GM19395 (cell line): ENCODE data around the gene GBE1.
"Not testable (repeated sequence)": the region's sequence is repeated elsewhere in the genome, so short reads cannot be mapped to it uniquely, and the experiment has no call there.

Source experiments
- ATAC-seq: cut with Tn5 transposase; IDR thresholded peaks from one replicate; pipeline ENCODE4 v1.9.1; 2021; ENCODE audit warnings: mild to moderate bottlenecking, moderate library complexity; ENCODE audit not compliant: unreplicated experiment

Gene GBE1

GRCh38 chr3:81758275-81758674 is 3.2 kb downstream of the GBE1 start:
- ATAC-seq: no peak

- no peak for ATAC-seq
Observed at GRCh38 chr3:81753416-81754027, 7.9 kb downstream of the GBE1 start.

- ATAC-seq: no peak
Observed at GRCh38 chr3:81752604-81753003, 8.8 kb downstream of the GBE1 start.

GRCh38 chr3:81749265-81749664 is 12.2 kb downstream of the GBE1 start:
- no peak for ATAC-seq

GRCh38 chr3:81747280-81747679 is 14.2 kb downstream of the GBE1 start:
- ATAC-seq: not testable (repeated sequence)

- no peak for ATAC-seq
Observed at GRCh38 chr3:81744366-81744765, 17.1 kb downstream of the GBE1 start.

GRCh38 chr3:81743096-81744025 is 18.1 kb downstream of the GBE1 start:
- ATAC-seq: no peak

- no peak for ATAC-seq
Observed at GRCh38 chr3:81742581-81742980, 18.9 kb downstream of the GBE1 start.

- ATAC-seq: no peak
Observed at GRCh38 chr3:81741216-81741615, 20.2 kb downstream of the GBE1 start.

GRCh38 chr3:81740731-81741130 is 20.7 kb downstream of the GBE1 start:
- no peak for ATAC-seq

GRCh38 chr3:81735334-81735733 is 26.1 kb downstream of the GBE1 start:
- ATAC-seq: no peak

- no peak for ATAC-seq
Observed at GRCh38 chr3:81734742-81735141, 26.7 kb downstream of the GBE1 start.

GRCh38 chr3:81732642-81733041 is 28.8 kb downstream of the GBE1 start:
- no peak for ATAC-seq

GRCh38 chr3:81728766-81729544 is 32.5 kb downstream of the GBE1 start:
- no peak for ATAC-seq

GRCh38 chr3:81726735-81727134 is 34.7 kb downstream of the GBE1 start:
- ATAC-seq: no peak

- ATAC-seq: no peak
Observed at GRCh38 chr3:81726132-81726531, 35.3 kb downstream of the GBE1 start.

GRCh38 chr3:81723732-81724313 is 37.6 kb downstream of the GBE1 start:
- peak; percentile 55 for ATAC-seq

GRCh38 chr3:81718311-81718710 is 43.1 kb downstream of the GBE1 start:
- no peak for ATAC-seq

- ATAC-seq: no peak
Observed at GRCh38 chr3:81716870-81717509, 44.5 kb downstream of the GBE1 start.

- ATAC-seq: no peak
Observed at GRCh38 chr3:81713031-81713430, 48.4 kb downstream of the GBE1 start.

GRCh38 chr3:81709606-81710005 is 51.8 kb downstream of the GBE1 start:
- ATAC-seq: no peak
